Measurements from ENCODE around the gene HS6ST3.

Gene HS6ST3

DNA sequence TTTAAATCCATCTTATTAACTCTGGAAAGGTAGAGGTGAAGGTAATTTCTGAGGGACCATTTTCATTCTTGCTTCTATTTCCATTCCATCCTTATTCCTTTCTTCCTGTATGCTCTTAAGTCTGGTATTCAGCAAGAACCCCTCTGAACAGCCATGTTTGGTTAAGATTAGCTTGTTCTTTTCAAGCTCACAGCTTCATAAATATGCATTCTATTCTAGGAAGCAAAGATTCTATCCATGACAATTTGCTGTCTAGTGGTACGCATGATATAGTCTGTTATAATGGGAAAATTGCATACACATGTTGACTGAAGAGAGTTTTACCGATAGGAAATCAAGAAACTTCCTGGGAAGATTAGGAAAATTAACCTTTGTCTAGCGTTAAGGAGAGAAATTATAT is 218.7 kb downstream of the HS6ST3 start:
- no peak for DNase-seq (ENCODE audit: low read depth in 2 of 2)

DNA sequence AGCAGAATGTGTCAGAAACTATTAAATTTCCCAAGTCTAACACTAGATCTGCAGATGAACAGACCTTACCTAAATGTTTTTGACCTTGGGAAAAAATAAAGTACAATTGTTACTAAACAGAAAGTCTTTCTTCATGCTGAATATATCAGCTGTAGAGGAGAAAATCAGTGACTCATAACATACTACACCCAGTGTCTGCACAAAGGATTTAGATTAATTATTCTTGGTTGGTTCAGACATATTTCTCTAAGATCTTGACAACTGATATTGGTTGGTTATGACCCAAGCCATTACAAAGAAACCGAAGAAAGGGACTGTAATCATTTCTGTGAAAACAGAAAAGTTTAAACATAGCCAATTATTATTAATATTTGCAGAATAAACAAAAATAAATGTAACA is 225.1 kb downstream of the HS6ST3 start:
- DNase-seq (ENCODE audit: low read depth in 2 of 2), result no peak

DNA sequence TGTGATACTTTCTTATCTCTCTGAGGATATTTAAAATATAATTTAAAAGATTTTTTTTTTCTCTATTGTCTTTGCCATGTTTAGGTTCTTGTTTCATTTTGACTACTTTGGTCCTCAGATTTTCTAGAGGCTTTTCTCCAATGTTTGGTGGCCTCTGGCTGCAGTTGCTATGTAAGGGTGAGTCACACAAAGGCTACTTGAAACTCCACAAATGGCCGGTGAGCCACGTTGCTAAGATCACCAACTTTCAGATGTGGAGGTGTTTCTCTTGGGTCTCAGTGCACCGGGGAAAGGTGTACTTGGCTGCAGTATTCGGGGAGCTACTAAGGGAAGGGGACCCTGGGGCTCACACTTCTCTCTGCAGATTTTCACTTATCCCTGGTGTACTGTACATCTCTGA is 248.1 kb downstream of the HS6ST3 start:
- no peak for DNase-seq (ENCODE audit: low read depth in 2 of 2)

DNA sequence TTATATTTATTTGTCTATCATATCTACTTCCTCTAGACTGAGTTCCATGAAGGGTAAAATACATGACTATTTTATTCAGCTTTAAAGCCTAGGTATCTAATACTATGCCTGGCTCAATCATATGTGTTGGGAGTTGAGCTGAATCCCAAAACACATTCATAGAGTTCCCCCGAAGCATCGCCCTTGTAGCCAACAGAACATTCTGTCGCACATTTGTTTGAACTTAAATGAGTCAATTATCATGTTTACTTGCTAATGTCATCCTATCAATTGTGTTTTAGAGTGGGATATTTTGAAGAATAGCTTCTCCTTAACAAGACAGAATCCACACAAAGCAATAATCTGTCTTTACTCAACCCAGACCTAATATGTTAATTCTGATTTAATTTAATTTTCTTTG is 252.4 kb downstream of the HS6ST3 start:
- DNase-seq (ENCODE audit: low read depth in 2 of 2), result no peak

DNA sequence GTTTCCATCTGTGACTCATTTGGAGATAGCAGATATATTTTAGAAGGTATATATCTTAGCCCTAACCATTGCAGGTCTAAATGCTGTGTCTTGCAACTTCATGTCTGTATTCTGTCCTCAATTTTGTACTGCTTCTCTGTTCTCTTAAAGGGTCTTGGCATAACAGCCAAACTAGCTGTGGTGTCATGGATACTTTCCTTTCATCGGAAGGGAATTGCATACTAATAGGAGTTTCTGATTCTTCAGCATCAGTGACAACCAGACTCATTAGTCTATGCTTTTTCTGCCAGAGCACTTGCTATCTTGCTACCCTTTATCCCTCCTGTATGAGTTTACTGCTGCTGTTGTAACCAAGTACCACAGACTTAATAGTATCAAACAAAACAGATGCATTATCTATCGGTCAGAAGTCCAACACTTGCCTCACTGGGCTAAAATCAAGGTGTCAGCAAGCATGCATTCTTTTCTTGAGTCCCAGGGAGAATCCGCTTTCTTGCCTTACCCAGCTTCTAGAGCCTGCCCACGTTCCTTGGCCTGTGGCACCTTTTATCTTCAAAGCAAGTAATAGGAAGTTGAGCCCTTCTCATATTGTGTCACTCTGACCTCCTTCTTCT is 253.1 kb downstream of the HS6ST3 start:
- no peak for DNase-seq (ENCODE audit: low read depth in 2 of 2)

DNA sequence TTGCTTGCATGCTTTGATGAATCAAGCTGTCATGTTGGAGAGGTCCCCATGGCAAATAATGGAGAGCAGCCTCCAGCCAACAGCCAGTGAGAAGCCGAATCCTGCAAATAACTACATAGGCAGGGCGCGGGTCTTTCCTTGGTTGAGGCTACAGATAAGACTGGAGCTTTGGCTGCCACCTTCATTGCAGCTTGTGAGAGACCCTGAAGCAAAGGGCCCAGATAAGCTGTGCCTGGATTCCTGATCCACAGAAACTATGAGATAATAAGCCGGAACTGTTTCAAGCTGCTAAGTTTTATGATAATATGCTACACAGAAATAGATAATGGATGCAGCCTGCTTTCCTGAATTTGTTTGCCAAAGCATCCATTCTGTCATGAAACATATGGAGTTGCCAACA is 257.0 kb downstream of the HS6ST3 start:
- DNase-seq (ENCODE audit: low read depth in 2 of 2), result no peak

DNA sequence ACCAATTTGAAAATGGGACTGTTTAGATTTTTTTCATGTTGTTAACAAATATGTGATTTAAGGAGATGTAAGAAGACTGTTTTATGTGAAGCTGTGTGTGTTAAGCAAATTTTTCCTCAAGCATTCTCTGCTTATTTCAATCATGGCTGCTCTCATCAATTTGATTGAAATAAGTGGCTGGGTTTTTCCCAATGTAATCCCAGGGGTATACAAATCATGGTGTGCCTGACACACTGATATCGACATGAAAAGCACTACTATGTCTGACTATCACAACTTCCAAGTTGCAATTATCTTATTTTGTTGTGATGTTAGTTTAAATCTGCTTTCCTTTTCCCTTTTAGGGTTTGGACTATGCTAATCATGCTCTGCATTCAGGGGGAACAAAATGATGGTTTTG is 283.7 kb downstream of the HS6ST3 start:
- DNase-seq (ENCODE audit: low read depth in 2 of 2), result no peak

DNA sequence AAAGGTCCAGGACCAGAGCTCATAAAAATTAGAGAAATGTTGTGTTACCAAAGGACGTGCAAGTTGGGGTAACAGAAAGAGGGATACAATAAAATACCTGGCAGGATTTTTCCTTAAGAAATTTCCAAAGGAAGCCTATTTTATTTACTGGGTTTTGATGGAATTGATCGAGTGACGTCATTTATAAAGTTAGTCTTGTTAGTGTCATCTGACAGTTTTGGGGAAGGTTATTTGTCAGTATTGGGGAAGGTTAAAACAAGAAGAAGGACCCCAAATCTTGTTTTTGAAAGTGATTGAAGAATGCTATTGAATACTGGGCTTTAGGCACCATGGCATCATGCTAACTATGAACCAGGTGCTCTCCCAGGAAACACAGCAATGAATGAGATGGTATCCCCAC is 287.9 kb downstream of the HS6ST3 start:
- DNase-seq (ENCODE audit: low read depth in 2 of 2), result no peak

DNA sequence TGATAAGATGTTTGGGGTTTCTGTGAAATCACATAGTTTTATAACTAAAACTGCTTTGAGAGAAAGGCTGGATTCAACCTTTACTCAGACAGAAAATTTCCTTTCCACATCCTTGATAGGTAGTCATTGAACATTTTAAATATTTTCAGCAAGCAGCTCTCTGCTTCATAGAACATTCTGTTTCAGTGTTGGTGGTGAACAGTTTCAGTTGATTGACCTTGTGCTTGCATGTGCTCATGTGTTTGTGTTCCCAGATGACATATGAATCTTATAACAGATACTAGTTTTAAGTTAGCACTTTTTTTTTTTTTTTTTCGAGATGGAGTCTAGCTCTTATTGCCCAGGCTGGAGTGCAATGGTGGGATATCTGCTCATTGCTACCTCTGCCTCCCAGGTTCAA is 290.1 kb downstream of the HS6ST3 start:
- DNase-seq (ENCODE audit: low read depth in 2 of 2), result no peak

DNA sequence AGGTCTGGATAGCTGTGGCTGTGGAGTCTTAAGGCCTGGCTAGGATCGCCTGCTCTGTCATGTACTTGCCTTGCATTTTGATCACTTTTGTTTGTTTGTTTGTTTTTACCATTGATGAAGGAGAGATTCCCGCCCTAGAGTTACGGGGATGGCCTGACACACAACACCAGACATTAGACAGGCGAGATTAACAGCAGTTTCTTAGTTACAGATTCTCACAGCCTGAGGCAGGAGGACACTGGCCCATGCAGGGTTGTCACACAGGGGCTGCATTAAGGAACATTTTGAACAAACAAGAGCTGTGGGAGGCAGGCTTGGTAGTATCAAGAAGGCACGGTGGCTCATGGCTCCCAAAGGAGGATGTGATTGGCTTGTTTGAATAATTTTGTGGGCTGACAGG is 291.8 kb downstream of the HS6ST3 start:
- no peak for DNase-seq (ENCODE audit: low read depth in 2 of 2)

DNA sequence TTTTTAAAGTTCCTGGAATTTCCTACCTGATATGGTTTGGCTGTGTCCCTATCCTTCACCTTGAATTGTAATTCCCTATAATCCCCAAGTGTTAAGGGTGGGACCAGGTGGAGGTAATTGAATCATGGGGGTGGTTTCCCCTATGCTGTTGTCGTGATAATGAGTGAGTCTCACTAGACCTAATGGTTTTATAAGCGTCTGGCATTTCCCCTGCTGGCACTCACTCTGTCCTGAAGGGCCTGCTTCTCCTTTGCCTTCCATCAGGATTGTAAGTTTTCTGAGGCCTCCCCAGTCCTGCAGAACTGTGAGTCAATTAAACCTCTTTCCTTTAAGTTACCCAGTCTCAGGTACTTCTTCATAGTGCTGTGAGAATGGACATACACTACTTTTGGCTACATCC is 298.7 kb downstream of the HS6ST3 start:
- no peak for DNase-seq (ENCODE audit: low read depth in 2 of 2)

DNA sequence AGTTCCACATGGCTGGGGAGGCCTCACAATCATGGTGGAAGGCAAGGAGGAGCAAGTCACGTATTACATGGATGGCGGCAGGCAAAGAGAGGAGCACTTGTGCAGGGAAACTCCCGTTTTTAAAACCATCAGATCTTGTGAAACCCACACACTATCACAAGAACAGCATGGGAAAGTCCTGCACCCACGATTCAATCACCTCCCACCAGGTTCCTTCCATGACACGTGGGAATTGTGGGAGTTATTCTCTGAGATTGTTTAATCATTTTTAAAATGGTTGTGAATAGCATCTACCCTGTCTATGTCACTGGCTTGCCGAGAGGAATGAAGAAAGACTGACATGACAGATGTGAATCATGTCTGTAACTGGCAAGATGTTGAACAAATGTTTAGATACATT is 301.7 kb downstream of the HS6ST3 start:
- DNase-seq (ENCODE audit: low read depth in 2 of 2), result no peak

DNA sequence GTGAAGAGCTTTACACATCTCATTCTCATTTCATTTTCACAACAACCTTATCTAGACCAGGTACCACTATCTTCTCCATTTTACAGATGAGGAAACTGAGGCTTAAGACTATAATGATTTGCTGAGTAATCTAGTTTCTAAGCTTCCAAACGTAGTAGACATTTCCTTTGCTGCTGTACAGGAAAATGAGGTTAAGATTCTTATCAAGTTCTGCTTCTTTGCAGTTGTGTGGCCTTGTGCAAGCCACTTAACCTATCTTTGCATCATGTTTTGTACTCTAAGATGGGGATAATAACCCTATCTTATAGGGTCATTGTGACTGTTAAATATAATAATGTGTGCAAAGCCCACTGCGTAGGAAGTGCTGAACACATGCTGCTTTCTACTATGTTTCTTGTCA is 307.9 kb downstream of the HS6ST3 start:
- DNase-seq (ENCODE audit: low read depth in 2 of 2), result no peak

DNA sequence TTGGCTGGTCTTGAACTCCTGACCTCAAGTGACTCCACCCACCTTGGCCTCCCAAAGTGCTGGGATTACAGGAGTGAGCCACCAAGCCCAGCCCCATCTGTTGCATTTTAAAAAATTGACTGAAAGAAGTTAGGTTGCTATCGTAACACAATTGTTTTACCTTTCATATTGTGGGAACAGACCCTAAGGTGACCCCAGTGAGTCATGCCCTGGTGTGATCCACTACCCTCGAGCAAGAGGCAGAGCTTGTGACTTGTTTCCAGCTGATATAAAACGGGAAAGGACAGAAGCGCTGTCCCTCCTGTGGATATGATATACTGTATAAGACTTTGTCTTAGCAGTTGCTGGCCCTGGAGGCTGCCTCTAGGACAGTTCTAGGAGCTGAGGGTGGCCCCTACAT is 308.6 kb downstream of the HS6ST3 start:
- DNase-seq (ENCODE audit: low read depth in 2 of 2), result no peak

DNA sequence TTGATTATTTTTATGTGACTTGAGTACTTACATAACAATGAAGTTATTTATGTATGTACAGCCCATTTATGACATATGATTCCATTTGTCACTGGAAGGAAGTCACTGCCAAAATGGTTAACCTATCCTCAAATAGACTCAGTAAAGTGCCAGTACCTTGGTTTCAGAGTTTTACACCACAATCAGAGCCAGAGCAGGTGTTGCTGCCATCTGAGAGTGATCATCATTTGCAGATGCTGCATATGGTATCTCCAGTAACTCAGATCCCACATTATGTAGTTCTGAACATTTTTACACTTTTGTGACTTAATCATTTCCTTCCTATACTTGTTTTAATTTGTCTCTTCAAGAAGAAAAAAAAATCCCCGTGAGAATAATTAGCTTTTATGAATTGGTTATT is 313.3 kb downstream of the HS6ST3 start:
- no peak for DNase-seq (ENCODE audit: low read depth in 2 of 2)

DNA sequence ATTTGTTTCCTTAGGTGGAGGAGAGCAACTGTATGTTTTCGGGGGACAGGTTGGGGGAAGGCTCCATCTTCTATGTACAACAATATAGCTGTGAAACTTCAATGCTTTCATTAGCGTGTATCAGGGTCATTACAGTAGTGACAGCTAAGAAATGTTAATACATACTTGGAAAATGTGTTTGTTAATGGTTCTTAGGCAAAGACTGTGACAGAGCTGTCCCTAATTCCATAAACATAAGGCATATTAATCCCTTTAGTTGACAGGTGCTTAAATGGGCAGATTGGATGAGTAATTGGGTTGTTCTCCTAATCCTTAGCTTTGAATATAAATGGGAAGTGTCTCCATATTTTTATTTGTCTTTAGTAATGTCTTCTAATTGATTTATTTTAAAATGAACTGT is 313.7 kb downstream of the HS6ST3 start:
- no peak for DNase-seq (ENCODE audit: low read depth in 2 of 2)

DNA sequence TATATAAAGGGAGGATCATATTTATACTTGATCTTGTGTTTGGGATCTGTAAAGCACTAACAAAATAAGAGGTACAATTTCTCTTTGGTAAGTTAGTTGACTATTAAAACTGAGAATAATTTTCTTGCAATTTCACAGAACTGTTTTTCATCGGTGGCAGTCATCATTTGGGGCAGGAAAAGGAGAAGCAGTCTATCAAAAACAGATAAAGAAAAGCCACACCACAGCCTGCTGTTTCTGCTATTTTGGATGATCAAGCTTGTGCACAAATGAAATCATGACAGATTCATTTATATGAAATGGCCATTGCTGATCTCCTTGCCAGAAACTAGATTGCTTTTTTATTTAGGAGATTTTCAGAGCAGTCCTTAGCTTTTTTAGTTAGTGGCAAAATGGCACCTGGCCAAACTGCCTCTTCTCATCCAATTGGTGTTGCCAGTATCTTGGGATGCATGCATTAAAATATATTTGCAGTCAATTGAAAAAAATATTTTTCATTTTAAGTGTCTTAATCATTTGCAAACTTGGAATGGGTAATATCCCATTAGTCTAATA is 326.0 kb downstream of the HS6ST3 start:
- no peak for DNase-seq (ENCODE audit: low read depth in 2 of 2)

DNA sequence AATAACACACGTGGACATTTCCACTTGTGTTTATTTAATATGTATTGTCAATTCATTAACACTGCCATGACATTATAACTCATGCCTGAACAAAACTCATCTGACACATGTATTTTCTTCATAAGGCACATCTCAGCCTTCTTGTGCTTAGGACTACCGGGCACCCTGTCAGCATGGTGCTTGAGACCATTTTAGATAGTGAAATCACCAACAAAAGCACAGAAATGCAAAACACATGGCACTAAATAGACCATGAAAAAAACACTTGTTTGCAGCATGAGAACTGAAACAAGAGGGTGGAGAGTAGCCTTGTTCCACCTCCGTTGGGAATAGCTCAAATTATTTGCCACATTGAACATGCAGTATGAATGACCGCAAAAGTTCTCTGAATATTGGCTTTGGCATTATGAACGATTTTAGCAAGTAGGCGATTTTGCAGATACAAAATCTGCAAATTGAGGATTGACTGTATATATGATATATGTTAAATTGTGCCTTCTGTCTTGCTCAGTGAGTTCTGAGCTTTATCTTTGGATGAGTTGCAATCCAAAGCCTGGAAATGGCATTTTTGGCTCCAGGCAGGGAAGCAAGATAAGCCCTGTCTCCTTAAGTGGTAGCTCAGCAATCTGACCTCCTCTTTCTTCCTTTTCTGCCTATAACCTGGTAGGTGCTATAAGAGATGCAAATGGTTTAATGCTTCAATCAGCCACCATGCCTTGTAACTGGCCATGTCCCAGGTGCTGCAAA is 328.2 kb downstream of the HS6ST3 start:
- no peak for DNase-seq (ENCODE audit: low read depth in 2 of 2)

DNA sequence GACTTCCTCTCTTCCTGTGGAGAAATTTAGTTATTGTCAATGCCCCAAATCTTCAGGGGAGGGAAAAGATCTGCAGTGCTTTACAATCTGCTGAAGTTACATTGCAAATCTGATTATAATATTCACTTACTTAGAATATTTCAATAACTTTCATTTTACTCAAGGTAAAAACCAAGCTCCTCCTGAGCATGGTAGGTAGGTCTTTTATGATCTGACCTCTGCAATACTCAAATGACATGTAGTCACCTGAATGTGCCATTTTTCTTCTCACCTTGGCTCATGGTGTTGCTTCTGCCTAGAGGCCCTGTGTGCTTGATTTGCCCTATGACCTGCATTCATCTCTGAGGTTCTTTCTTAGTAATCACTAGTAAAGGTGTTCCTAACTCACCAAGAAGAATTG is 331.4 kb downstream of the HS6ST3 start:
- DNase-seq (ENCODE audit: low read depth in 2 of 2), result no peak

DNA sequence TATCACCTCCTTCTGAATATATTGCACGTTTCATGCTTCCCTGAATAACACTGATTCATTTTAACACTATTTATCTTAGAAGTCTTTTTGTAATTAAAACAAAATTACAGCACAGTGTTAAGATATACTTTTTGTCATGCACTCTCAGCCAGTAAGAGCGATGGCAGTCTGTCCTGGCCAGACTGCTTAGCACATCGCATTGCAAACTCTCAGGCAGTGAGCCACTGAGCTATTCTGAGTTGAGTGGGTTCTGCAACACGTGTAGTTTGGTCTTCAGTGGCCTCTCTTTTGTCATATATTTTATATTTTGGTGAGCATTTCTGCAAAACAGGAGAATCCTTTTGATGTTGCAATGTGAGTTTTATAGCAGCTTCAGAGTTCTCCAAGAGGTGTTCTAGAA is 332.1 kb downstream of the HS6ST3 start:
- no peak for DNase-seq (ENCODE audit: low read depth in 2 of 2)

DNA sequence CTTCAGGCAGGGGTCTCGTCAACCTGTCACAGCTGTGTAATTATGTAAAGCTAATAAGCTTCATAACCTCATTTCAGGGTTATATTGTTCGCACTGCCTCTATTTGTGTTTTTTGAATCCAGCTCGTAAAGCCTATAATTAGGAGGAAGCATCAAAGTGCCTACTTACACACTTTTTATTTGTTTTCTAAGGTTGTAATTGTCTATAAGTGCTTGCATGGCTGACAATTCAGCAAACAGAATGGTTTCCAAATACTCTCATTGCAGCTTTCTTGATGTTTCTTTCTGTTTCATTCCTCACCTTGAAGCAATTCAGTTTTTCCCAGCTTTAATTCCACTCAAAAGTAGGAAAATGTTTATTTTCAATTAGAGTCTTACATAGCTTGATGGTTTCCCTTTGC is 336.3 kb downstream of the HS6ST3 start:
- DNase-seq (ENCODE audit: low read depth in 2 of 2), result no peak

DNA sequence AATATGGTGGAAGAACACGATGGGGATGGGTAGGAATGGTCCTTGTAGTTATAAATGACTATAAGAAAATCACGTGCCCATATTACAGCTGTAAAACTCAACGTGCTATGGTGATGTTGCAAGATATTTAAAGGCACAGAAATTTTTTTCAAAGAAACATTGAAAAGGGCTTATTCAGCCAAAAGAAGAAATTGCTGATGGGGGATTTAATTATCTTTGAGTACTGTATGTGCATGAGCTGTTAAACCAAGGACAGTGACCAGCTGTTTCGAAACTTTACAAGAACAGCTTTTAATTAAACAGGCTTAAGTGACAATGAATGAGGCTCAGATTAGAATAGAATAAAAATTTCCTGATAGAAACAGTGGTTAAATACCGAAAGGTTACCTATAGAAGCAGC is 339.0 kb downstream of the HS6ST3 start:
- DNase-seq (ENCODE audit: low read depth in 2 of 2), result no peak

DNA sequence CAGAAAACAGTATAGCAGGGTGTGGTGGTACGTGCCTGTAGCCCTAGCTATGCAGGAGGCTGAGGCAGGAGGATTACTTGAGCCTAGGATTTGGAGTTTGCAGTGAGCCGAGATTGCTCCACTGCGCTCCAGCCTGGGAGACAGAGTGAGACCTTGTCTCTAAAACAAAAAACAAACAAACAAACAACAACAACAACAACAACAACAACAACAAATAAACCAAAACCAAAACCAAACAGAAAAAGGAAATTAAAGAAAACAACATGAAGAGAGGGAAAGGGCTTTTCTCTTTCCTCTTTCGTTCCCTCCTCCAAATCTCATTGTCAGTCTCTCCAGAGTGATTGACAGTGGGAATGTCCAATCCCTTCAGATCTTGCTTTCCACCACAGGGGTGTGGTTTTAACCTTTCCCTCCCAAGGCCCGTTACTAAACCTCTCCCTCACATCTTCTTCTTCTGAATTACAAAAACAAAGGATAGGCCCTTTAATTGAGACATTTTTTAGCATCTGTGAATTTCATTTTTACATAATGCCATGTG is 341.2 kb downstream of the HS6ST3 start:
- DNase-seq (ENCODE audit: low read depth in 2 of 2), result no peak

All from stimulated activated CD8-positive, alpha-beta memory T cell treated with anti-CD3 and anti-CD28 coated beads, Interleukin-15, amount 100 ng/mL, for 4 hours (primary cell).